IPS-NIHi11 (cell line): ENCODE data around the gene SLC44A4.
"Not testable (repeated sequence)": the region's sequence is repeated elsewhere in the genome, so short reads cannot be mapped to it uniquely, and the experiment has no call there.

ENCODE experiments used
- DNase-seq: peaks from one replicate; pipeline ENCODE4 v3.0.0; 2012; ENCODE audit warnings: mixed read lengths, low spot score

Gene SLC44A4

DNA sequence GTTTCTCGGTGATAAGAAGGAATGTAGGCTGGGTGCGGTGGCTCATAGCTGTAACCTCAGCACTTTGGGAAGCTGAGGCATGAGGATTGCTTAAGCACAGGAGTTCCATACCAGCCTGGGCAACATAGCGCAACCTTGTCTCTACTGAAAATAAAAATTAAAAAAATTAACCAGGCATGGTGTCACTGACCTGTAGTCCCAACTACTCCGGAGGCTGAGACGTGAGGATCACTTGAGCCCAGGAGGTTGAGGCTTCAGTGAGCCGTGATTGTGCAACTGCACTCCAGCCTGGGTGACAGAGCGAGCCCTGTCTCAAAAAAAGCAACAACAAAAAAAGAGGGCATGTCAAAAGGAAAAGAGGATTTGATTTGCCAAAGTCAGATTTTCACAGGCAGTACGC, 20.1 kb downstream of the SLC44A4 start:
- no peak for DNase-seq

DNA sequence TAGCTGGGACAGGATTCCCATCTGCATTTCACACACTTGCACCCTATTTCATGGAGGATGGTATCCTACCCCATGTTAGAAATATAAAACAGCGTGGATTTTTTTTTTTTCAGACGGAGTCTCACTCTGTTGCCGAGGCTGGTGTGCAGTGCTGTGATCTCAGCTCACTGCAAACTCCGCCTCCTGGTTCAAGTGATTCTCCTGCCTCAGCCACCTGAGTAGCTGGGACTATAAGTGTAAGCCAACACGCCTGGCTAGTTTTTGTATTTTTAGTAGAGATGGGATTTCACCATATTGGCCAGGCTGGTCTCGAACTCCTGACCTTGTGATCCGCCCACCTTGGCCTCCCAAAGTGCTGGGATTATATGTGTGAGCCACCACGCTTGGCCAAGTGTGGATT, 21.0 kb downstream of the SLC44A4 start:
- DNase-seq, result not testable (repeated sequence)

DNA sequence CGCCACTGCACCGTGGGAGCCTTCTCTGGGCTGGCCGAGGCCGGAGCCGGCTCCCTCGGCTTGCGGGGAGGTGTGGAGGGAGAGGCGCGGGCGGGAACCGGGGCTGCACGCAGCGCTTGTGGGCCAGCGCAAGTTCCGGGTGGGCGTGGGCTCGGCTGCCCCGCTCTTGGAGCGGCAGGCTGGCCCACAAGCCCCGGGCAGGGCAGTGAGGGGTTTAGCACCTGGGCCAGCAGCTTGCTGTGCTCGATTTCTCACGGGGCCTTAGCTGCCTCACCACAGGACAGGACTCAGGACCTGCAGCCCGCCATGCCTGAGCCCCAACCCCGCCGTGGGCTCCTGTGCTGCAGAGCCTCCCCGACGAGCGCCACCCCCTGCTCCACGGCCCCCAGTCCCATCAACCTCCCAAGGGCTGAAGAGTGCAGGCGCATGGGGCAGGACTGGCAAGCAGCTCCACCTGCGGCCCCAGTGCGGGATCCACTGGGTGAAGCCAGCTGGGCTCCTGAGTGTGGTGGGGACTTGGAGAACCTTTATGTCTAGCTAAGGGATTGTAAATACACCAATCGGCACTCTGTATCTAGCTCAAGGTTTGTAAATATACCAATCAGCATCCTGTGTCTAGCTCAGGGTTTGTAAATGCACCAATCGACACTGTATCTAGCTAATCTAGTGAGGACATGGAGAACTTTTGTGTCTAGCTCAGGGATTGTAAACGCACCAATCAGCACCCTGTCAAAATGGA, 26.6 kb downstream of the SLC44A4 start:
- DNase-seq, result not testable (repeated sequence)

DNA sequence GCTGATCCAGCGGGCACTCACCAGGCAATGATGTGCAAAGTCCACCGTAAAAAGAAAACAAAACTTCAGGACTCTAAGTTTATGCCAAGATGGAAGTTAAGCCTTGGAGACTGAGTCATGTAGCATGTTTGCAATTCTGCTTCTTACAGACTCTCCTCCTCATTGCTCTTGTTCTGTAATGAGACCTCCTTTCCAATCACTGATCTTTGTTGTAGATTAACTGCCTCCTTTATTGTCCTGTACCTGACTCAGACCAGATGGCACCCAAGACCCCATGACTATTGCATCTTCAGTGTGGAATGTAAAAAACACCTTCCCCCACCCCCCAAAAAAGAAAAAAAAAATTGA, 27.3 kb downstream of the SLC44A4 start:
- no peak for DNase-seq

DNA sequence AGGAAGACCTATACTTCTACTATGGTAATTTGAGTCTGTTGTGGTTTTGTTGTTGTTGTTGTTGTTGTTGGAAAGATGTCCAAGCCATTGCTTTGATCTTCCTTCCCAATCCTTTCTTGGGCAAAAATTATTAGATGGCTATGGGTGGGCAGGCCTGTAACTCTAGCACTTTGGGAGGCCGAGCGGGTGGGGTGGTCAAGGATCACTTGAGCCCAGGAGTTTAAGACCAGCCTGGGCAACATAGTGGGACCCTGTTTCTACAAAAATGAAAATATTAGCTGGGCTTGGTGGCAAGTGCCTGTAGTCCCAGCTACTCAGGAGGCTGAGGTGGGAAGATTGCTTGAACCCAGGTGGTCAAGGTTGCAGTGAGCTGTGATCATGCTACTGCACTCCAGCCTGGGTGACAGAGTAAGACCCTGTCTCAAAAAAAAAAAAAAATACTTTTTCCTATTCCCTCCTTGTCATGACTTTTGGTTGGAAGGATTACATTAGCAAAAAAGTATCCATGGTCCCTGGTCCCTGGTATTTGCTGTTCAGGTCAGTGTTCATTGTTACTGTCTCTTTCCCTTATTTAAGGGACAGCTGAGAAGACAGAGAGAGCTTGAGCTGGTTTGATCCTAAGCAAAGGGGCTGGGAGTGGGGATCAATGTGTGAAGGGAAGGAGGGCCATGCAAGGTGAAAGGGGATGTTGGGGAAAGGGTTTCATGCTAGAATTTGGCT, 27.9 kb downstream of the SLC44A4 start:
- no peak for DNase-seq

DNA sequence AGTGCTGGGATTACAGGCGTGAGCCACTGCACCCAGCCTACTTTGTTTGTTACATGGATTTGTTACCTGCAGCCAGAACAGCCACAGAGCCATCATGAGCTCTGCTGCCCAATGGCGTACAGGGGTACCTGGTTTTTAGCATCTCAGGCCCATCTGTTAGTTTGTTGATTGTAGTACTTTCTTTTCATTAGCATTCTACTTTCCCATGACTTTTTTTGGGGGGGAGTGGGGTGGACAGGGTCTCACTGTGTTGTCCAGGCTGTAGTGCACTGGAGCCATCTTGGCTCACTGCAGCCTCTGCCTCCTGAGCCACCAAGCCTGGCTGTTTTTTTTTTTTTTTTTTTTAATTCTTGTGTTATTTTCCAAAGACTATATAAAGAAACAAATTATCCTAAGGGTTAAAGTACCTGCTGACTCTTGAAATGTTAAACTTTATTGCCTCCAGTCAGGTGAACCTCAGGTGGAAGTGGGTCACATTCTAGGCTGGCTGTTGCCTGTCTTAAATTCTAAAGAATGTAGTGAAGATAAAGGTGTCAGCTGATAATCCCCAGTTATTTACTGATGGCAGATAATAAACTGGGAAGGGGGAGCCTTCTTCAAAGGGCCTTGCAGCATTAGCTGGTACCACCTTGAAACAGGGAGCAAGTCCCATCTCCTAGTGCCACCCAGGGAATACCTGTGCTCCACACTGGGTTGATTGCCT, 31.4 kb downstream of the SLC44A4 start:
- no peak for DNase-seq

DNA sequence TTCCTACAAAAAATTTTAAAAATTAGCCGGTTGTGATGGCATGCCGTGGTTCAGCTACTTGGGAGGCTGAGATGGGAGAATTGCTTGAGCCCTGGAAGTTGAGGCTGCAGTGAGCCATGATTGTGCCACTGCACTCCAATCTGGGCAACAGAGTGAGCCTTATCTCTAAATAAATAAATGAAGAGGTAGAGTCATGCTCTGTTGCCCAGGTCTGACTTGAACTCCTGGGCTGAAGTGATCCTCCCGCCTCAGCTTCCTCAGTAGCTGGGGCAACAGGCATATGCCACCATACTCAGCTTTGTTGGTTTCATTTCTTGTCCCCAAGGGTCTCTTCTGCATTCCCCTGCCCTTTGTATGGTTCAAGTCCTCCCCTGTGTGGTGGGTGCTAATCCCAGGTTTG, 34.3 kb downstream of the SLC44A4 start:
- no peak for DNase-seq

DNA sequence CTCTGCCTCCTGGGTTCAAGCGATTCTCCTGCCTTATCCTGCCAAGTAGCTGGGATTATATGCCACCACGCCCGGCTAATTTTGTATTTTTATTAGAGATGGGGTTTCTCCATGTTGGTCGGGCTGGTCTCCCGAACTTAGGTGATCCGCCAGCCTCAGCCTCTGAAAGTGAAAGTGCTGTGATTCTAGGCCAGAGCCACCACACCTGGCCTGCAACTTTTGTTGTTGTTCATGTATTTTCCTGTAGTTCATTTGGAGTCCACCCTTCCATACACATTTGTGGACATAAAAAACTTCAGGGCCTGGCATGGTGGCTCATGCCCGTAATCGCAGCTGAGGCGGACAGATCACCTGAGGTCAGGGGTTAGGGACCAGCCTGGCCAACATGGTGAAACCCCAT, 36.7 kb downstream of the SLC44A4 start:
- no peak for DNase-seq

DNA sequence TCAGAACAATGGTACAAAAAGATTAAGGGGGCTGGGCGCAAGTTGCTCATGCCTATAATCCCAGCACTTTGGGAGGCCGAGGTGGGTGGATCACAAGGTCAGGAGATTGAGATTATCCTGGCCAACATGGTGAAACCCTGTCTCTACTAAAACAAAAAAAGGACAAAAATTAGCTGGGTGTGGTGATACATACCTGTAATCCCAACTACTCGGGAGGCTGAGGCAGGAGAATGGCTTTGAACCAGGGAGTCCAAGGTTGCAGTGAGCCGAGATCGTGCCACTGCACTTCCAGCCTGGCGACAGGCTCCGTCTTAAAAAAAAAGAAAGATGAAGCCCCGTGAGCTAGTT, 39.0 kb downstream of the SLC44A4 start:
- DNase-seq, result not testable (repeated sequence)

DNA sequence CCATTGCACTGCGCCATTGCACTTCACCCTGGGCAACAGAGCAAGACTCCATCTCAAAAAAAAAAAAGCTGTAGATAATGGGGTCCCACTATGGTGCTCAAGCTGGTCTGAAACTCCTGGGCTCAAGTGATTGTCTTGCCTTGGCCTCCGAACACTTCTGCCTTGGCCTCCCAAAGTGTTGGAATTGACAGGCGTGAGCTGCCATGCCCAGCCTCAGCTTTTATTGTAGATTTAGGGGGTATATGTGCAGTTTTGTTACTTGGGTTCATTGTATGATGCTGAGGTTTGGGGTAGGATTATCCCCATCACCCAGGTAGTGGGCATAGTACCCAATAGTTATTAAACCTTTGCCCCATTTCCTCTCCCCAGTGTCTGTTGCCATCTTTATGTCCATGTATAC, 39.8 kb downstream of the SLC44A4 start:
- DNase-seq, result no peak

DNA sequence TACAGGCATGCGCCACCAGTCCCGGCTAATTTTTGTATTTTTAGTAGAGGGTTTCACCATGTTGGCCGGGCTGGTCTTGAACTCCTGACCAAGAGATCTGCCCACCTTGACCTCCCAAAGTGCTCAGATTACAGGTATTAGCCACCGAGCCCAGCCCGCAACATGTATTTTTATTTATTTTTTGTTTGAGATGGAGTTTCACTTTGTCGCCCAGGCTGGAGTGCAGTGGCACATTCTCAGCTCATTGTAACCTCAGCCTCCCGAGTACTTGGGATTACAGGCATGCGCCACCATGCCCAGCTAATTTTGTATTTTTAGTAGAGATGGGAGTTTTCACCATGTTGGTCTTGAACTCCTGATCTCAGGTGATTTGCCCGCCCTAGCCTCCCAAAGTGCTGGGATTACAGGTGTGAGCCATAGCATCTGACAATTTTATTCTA, 40.7 kb downstream of the SLC44A4 start:
- DNase-seq, result not testable (repeated sequence)

DNA sequence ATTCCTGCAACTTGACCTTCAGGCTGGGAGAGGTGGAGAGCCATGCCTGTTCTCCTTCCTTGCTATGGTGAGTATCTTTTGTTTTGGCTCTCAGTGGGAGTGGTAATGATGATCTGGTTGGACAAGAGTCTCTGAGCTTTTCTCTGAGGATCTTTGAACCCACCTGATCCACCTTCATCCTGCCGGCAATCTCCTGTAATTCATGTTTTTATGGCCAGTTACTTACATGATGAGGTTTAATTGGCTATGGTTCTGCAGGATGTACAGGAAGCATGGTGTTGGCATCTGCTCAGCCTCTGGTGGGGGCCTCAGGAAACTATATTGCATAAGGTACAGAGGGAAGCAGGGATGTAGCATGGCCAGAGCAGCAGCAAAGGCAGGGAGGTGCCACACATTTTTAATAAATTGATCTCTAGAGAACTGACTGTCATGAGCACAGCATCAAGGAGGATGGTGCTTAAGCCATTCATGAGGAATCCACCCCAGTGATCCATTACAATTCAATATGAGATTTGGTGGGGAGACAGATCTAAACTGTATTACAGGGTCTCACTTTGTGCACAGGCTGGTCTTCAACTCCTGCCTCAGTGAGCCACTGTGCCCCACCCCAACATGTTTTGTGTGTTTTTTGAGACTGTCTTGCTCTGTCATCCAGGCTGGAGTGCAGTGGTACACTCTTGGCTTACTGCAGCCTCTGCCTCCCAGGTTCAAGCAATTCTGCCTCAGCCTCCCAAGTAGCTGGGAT, 41.3 kb downstream of the SLC44A4 start:
- no peak for DNase-seq

DNA sequence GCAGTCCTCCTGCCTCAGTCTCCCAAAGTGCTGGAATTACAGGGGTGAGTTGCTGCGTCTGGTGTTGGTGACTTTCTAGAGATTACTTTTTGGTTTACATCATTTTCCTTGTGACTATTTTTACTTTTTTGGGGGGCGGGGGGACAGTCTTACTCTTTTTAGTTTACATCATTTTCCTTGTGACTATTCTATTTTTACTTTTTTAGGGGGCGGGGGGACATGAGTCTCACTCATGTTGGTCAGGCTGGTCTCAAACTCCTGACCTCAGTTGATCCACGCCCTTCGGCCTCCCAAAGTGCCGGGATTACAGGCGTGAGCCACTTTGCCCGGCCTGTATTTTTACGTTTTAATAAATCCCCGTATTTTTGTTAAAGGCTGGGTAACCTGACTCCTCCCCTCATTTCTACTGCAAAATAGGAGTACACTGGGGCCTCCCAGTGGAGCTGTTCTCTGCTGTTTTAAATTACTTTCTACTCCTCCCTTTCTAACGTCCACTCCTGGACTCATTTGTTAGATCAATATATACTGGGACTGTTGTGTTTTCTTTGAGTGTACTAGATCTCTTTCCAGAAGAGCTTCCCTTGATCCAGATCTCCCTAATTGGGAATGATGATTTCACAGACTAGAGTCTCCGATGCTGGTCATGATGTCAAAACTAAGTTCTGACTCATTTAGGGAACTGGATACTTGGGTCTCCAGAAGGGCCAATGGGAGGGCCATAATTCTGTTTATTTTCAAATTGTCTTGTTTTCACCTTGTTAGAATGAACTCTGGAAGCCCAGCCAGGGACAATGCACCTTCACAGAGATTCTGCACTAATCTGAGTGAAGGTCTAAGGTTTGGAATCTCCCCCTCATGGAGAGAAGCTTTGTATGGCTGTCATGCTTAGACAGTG, 42.1 kb downstream of the SLC44A4 start:
- DNase-seq, result no peak

DNA sequence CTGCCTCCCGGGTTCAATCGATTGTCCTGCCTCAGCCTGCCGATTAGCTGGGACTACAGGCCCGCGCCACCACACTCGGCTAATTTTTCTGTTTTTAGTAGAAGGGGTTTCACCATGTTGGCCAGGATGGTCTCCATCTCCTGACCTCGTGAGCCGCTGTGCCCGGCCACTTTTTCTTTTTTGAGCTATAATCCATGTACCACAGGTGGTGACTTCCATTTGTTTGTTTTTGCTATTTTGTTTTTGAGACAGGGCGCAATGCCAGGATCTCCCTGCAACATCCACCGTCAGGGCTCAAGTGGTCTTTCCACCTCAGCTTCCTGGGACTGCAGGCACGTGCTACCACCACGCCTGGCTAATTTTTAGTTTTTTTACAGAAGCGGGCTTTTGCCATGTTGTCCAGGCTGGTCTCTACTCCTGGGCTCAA, 42.7 kb downstream of the SLC44A4 start:
- DNase-seq, result no peak

DNA sequence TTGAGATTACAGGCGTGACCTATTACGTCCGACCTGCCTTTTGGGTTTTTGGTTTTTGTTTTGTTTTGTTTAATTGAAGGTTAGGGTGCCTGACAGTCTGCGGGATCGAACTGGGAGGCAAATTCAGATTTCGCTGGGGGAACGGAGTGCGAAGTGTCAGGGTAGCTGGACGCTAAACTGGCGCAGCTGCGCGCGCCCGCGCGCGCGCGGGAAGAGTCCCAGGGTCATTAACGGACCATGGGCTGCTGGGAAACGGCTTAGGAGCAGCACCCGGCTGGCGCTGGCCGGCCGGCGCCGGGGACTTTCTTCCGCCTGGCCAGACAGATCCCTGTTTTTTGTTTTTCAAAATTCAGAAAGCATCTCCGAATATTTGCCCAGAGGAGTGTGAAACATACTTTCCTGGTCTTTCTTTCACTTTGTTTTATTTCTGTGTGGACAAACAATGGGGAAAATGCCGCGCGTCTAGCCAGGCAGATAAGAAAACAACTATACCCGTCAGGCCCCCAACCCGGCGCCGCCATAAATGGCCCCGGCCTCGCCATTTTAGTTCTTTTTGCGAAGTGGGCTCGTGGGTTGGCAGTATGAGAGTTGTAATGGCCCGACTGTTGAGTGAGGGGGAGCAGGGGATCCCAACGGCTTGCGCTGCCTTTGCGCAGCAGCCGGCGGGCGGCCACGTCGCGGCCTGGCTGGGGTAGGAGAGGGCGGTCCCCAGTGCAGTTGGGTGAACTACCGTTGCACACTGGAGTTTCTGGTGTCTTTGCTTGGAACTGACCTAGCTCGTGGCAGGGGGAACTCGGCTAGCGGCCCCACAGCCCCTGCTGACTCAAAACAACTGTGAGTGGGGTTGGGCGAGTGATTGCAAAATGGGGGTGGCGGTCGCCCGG, 44.2 kb downstream of the SLC44A4 start:
- peak; percentile 89 for DNase-seq

DNA sequence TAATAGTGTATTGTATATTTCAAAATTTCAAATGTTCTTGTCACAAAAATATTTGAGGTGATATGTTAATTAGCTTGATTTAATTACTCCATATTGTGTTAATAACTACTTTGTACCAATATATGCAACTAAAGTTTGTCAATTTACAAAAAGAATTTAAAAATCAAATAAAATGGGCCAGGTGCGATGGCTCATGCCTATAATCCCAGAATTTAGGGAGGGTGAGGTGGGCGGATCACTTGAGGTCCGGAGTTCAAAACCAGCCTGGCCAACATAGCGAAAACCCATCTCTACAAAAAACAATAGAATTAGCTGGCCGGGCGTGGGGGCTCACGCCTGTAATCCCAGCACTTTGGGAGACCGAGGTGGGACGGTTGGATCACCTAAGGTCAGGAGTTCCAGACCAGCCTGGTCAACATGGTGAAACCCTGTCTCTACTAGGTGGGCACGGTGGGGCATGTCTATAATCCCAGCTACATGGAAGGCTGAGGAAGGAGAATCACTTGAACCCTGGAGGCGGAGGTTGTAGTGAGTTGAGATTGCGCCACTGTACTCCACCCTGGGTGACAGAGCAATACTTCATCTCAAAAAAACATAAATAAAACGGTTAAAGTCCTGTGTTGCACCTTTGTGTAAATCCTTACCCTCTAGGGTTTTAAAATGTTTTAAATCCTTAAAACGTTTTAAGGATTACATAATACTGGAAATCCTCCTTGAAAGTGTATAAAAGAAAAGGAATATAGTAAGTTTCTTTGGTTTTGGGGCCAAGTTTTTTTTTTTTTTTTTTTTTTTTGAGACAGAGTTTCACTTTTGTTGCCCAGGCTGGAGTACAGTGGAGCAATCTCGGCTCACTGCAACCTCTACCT, 47.2 kb downstream of the SLC44A4 start:
- no peak for DNase-seq

DNA sequence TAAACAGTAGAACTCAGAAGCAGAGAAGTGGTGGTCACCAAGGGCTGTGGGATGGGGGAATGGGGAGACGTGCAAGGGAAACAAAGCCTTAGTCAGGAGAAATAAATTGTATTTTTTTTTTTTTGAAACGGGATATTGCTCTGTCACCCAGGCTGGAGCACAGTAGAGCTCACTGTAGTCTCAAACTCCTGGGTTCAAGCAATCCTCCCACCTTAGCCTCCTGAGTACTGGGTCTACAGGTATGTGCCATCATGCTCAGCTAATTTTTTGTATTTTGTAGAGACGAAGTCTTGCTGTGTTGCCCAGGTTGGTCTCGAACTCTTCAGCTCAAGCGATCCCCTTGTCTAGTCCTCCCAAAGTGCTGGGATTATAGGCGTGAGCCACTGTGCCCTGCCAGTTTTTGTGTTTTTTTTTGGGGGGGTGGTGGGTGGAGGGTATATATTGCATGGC, 47.9 kb downstream of the SLC44A4 start:
- no peak for DNase-seq

DNA sequence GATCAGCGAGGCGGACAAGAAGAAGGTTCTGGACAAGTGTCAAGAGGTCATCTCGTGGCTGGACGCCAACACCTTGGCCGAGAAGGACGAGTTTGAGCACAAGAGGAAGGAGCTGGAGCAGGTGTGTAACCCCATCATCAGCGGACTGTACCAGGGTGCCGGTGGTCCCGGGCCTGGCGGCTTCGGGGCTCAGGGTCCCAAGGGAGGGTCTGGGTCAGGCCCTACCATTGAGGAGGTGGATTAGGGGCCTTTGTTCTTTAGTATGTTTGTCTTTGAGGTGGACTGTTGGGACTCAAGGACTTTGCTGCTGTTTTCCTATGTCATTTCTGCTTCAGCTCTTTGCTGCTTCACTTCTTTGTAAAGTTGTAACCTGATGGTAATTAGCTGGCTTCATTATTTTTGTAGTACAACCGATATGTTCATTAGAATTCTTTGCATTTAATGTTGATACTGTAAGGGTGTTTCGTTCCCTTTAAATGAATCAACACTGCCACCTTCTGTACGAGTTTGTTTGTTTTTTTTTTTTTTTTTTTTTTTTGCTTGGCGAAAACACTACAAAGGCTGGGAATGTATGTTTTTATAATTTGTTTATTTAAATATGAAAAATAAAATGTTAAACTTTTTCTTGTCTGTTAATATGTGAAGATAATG, 49.0 kb downstream of the SLC44A4 start:
- DNase-seq, result no peak
